Activated CD8-positive, alpha-beta memory T cell treated with anti-CD3 and anti-CD28 coated beads for 36 hours (primary cell): ENCODE measurements around the gene BRIP1. TPM values are rescaled to one million over a fixed set of nuclear protein-coding genes. Genes with fewer than 3 reads are reported as not detected.
"Not testable (repeated sequence)": the region's sequence is repeated elsewhere in the genome, so short reads cannot be mapped to it uniquely, and the experiment has no call there.

Experiments
- CTCF ChIA-PET: fragments of 350-600 bp; sonication (Branson Sonifier 250); formaldehyde crosslinking; loops from one replicate; lab custom pipeline; 2021; ENCODE audit warnings: antibody characterized with exemption; lab: Charles Lee
- POLR2A ChIA-PET: fragments of 350-600 bp; sonication (Branson Sonifier 250); formaldehyde crosslinking; loops from one replicate; lab custom pipeline; 2021; ENCODE audit warnings: antibody characterized with exemption; lab: Charles Lee
- total RNA-seq, 2 experiments: library from RNA; stranded (reverse); gene quantifications; one replicate each; pipeline ENCODE4 v1.2.3, GENCODE V29; 2021

BRIP1 gene
- total RNA-seq, 2 experiments from 2014 or later: 15.5 to 16.2 TPM

DNA sequence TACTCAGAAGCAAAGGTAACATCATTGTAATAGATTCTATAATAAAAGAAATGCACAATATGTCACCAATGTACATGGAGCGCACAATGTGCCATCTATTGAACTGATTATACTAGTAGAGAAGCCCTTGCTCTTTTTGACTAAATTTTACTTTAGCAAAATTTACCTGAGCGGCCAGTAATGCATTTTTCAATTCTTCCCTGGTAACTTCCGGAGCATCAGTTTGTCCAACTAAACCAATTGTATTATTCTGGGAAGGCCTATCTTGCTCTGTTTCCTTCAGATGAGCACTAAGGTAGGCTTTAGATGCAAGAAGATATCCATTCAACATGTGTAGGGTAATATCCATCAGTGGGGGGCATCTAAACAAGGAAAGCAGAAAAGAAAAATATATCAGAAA, 8.8 kb upstream of the BRIP1 start:
- ChIA-PET CTCF (no interaction called here), POLR2A (no interaction called here)

DNA sequence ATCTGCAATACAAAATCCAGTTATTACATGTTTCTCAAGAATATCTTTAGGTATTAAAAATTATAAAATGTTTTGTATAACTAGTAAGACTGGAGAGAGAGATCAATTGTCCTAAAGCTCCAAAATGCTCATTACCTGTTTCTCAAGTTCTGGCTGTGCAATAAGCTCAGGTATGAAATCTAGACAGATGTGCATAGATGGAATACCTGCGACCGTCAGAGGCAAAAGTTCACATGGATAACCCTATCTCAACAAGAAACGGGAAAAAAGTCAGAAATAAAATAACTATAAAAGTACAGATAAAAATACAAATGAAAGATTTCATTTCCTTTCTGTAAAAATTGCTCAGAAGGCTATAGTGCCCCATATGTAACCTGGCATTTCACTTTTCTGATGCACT, 5.8 kb upstream of the BRIP1 start:
- CTCF ChIA-PET: no interaction called here

GRCh38 chr17:61868074-61868473, 4.7 kb upstream of the BRIP1 start:
- ChIA-PET CTCF (no interaction called here), POLR2A (no interaction called here)

More for the DNA sequence above, 5.8 kb upstream of the BRIP1 start:
- POLR2A ChIA-PET: no interaction called here

GRCh38 chr17:61867033-61867432, 3.7 kb upstream of the BRIP1 start:
- POLR2A ChIA-PET: no interaction called here

GRCh38 chr17:61863801-61864126, 436 bp upstream of the BRIP1 start:
- ChIA-PET CTCF (interaction anchor here (0.6 to 2.5 kb wide), 3 partner anchors 246 to 1886 kb away, joined by 3 to 8 read pairs (median 3); no protein-coding TSS in a partner anchor), POLR2A (interaction anchor here (0.6 to 1.7 kb wide), 9 partner anchors 12 to 272 kb away, joined by 3 to 13 read pairs (median 4); no protein-coding TSS in a partner anchor)

More at GRCh38 chr17:61867033-61867432, 3.7 kb upstream of the BRIP1 start:
- CTCF ChIA-PET: no interaction called here

GRCh38 chr17:61862105-61862574, 1.2 kb downstream of the BRIP1 start:
- POLR2A ChIA-PET: interaction anchor here (0.9 to 1.7 kb wide), 2 partner anchors 202 to 204 kb away, joined by 3 to 13 read pairs; no protein-coding TSS in a partner anchor
- CTCF ChIA-PET: interaction anchor here (1.6 to 2.5 kb wide), 2 partner anchors 23 to 247 kb away, joined by 3 to 8 read pairs; no protein-coding TSS in a partner anchor

GRCh38 chr17:61860397-61860796, 2.9 kb downstream of the BRIP1 start:
- POLR2A ChIA-PET, CTCF ChIA-PET: not testable (repeated sequence)

GRCh38 chr17:61856035-61856434, 7.3 kb downstream of the BRIP1 start:
- POLR2A ChIA-PET: no interaction called here
- CTCF ChIA-PET: no interaction called here

GRCh38 chr17:61852857-61853256, 10.5 kb downstream of the BRIP1 start:
- ChIA-PET POLR2A (no interaction called here), CTCF (no interaction called here)

GRCh38 chr17:61849674-61850073, 13.7 kb downstream of the BRIP1 start:
- POLR2A ChIA-PET: interaction anchor here (0.6 kb wide), 1 partner anchor 28 kb away, joined by 4 read pairs; no protein-coding TSS in a partner anchor
- CTCF ChIA-PET: no interaction called here

DNA sequence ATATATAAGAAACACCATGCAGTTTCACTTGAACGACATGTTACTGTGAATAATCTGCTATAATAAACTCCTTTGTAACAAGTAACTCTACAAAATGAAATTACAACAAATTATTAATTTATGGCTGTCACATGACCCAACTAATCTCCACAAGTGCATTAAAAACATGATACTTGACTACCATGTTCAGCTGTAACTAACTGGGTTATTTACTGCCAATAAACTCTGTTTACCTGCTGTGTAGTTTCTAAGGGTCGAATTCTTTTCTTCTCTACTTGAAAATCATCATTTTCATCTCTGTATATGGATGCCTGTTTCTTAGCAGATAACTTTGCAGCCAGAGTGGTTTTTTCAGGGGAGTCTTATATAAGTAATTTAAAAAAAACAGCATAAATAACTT, 14.4 kb downstream of the BRIP1 start:
- ChIA-PET POLR2A (no interaction called here), CTCF (no interaction called here)

GRCh38 chr17:61848247-61848646, 15.1 kb downstream of the BRIP1 start:
- ChIA-PET POLR2A (no interaction called here), CTCF (no interaction called here)

- CTCF ChIA-PET: no interaction called here
- POLR2A ChIA-PET: no interaction called here
These were observed 15.7 kb downstream of the BRIP1 start for GRCh38 chr17:61847659-61848058.

DNA sequence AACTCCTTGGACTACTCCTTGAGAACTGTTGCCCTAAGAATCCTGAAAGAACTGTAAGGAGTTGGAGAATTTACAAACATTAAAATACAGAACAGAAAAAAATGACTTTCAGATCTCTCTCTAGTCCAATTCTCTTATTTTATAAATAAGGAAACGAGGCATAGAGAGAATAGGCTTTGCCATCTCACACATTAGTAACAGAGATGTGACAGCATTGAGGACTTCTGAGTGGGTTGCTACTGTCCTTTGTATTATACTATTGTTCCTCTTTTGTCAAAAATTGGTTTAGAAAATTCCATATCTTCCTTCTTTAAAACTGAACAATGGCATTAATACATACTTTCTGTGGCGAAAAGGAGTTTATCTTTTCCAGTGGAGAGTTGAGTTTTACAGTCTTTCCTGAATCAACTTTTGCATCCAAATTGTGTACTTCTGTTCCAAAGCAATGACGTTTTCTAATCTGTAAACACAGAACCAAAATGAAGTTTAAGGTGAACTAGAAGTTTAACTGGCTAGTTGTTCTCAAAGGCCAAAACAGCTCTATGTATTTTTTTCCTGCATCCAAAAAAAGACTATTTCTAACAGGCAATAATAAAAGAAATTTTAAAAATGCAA, 16.5 kb downstream of the BRIP1 start:
- ChIA-PET CTCF (no interaction called here), POLR2A (no interaction called here)

- POLR2A ChIA-PET: no interaction called here
- CTCF ChIA-PET: no interaction called here
These were observed 17.2 kb downstream of the BRIP1 start for GRCh38 chr17:61846088-61846487.

DNA sequence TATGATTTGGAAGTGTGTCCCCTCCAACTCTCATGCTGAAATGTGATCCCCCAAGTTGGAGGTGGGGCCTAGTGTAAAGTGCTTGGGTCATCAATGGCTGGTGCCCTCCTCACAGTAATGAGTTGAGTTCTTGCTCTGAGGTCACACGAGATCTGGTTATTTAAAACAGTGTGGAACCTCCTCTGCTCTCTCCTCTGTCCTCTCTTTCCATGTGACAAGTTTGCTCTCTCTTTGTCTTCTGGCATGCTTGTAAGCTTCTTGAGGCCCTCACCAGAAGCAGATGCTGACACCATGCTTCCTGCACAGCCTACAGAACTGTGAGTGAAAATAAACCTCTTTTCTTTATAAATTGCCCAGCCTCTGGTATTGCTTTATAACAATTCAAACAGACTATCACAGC, 19.9 kb downstream of the BRIP1 start:
- POLR2A ChIA-PET: no interaction called here

GRCh38 chr17:61842899-61843298, 20.4 kb downstream of the BRIP1 start:
- POLR2A ChIA-PET: no interaction called here
- CTCF ChIA-PET: no interaction called here

More for the DNA sequence above, 19.9 kb downstream of the BRIP1 start:
- CTCF ChIA-PET: no interaction called here

- ChIA-PET CTCF (interaction anchor here (0.6 kb wide), 1 partner anchor 23 kb away, joined by 3 read pairs; no protein-coding TSS in a partner anchor), POLR2A (no interaction called here)
These were observed 24.0 kb downstream of the BRIP1 start for GRCh38 chr17:61839300-61839786.

- POLR2A ChIA-PET: interaction anchor here (0.7 kb wide), 1 partner anchor 1757 kb away, joined by 3 read pairs; no protein-coding TSS in a partner anchor
- CTCF ChIA-PET: no interaction called here
These were observed 25.9 kb downstream of the BRIP1 start for GRCh38 chr17:61837175-61838051.
